Dermis microvascular lymphatic vessel endothelial cell (primary cell): Measurements from ENCODE around the gene ZSWIM6. TPM values are rescaled to one million over a fixed set of nuclear protein-coding genes. Genes with fewer than 3 reads are reported as not detected.

ENCODE experiments used
- DNase-seq, 2 donors: peaks; one replicate each; pipeline versions ENCODE4 v3.0.0 to v3.0.0-alpha.2; 2010; ENCODE audit warnings: low read depth in 2 of 2
- total RNA-seq: library from RNA; depleted of rRNA; stranded (reverse); fragments of >200 nt; gene quantifications from 2 replicates; pipeline ENCODE4 v1.2.1, GENCODE V29; 2014

Gene ZSWIM6
- total RNA-seq, 1 donor from 2014 or later, result 8.3 TPM

GRCh38 chr5:61438298-61438970 is 106.4 kb downstream of the ZSWIM6 start:
- no peak for DNase-seq

- no peak for DNase-seq
Measured at GRCh38 chr5:61440086-61440485, 108.0 kb downstream of the ZSWIM6 start.

GRCh38 chr5:61440596-61440995 is 108.5 kb downstream of the ZSWIM6 start:
- DNase-seq, result no peak

- DNase-seq, result no peak
Measured at GRCh38 chr5:61441742-61442141, 109.7 kb downstream of the ZSWIM6 start.

- no peak for DNase-seq
Measured at GRCh38 chr5:61447780-61448495, 115.9 kb downstream of the ZSWIM6 start.

GRCh38 chr5:61449804-61450492 is 117.9 kb downstream of the ZSWIM6 start:
- DNase-seq, result peak; percentile 69 to 83

- peak in 1 of 2 donors; percentile 64 for DNase-seq
Measured at GRCh38 chr5:61450493-61451279, 118.6 kb downstream of the ZSWIM6 start.

- DNase-seq, result no peak
Measured at GRCh38 chr5:61455179-61456006, 123.3 kb downstream of the ZSWIM6 start.

- DNase-seq, result no peak
Measured at GRCh38 chr5:61460471-61460870, 128.4 kb downstream of the ZSWIM6 start.

- no peak for DNase-seq
Measured at GRCh38 chr5:61461417-61461816, 129.4 kb downstream of the ZSWIM6 start.

- no peak for DNase-seq
Measured at GRCh38 chr5:61461926-61462325, 129.9 kb downstream of the ZSWIM6 start.

- no peak for DNase-seq
Measured at GRCh38 chr5:61463596-61463995, 131.5 kb downstream of the ZSWIM6 start.

GRCh38 chr5:61464512-61464911 is 132.5 kb downstream of the ZSWIM6 start:
- no peak for DNase-seq

GRCh38 chr5:61465066-61465465 is 133.0 kb downstream of the ZSWIM6 start:
- no peak for DNase-seq

GRCh38 chr5:61465496-61465895 is 133.4 kb downstream of the ZSWIM6 start:
- no peak for DNase-seq

- DNase-seq, result no peak
Measured at GRCh38 chr5:61466017-61466416, 134.0 kb downstream of the ZSWIM6 start.

- DNase-seq, result peak in 1 of 2 donors; percentile 15
Measured at GRCh38 chr5:61467766-61468482, 135.9 kb downstream of the ZSWIM6 start.

GRCh38 chr5:61468483-61468865 is 136.4 kb downstream of the ZSWIM6 start:
- no peak for DNase-seq

GRCh38 chr5:61471352-61471751 is 139.3 kb downstream of the ZSWIM6 start:
- DNase-seq, result no peak
